Upper lobe of left lung (tissue), 4 donors: ENCODE results near the gene ZNF502.

Experiments used
- POLR2A ChIP-seq, 4 donors: fragments of 450-650 bp; IDR thresholded peaks; one replicate each; pipeline ENCODE4 v1.5.1; 2016 to 2017; ENCODE audit warnings: antibody characterized with exemption in 4 of 4, mild to moderate bottlenecking in 2 of 4
- POLR2AphosphoS5 ChIP-seq, 2 donors: sonication (generic); formaldehyde crosslinking; IDR thresholded peaks; one replicate each; pipeline ENCODE4 v1.5.1; 2017; ENCODE audit warnings: antibody characterized with exemption in 2 of 2
- TF ChIP-seq, protein P1 (sequence below), 6 experiments: fragments of 450-650 bp in 4 of 6; fragments of 200-600 bp in 2 of 6; sonication (generic) in 2 of 6; IDR thresholded peaks; one replicate each; pipeline ENCODE4 v1.5.1; 2016 to 2019; ENCODE audit warnings: antibody characterized with exemption in 6 of 6

DNA sequence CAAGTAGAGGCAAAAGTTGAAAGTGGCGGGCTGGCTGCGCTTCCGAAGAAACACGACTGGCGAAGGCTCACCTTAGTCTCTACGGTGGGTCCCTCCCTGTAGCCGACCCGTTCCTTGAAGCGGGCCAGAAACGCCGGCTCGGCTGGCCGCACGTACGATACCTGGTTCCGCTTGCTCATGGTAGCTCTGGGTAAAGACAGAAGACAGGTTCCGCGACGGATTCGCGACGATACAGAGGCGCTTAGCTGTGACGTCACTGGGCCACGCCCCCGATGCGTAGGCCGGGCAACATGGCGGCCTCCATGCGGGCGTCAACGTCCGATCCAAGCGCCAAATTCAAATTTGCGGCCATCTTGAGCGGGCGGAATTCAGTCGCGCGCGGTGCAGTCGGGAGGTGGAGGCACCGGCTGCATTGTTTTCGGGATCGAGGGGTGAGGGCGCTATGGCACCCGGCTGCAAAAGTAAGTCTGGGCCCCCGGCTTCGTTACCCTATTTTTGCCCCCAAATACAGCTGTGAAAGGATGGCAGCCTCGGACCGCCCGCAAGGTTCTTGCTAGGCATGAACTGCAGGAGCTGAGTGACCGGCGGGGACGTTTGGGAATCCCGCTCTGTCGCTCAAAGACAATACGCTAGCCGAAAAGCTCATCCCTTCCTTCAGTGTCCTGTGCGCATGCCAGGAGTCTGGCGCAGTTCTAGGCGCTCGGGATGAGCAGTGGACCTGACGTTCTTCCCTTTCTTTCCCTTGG is 49.1 kb downstream of the ZNF502 start, which contains the start of the genes KIAA1143 and KIF15:
- TF ChIP-seq, protein P1, sequence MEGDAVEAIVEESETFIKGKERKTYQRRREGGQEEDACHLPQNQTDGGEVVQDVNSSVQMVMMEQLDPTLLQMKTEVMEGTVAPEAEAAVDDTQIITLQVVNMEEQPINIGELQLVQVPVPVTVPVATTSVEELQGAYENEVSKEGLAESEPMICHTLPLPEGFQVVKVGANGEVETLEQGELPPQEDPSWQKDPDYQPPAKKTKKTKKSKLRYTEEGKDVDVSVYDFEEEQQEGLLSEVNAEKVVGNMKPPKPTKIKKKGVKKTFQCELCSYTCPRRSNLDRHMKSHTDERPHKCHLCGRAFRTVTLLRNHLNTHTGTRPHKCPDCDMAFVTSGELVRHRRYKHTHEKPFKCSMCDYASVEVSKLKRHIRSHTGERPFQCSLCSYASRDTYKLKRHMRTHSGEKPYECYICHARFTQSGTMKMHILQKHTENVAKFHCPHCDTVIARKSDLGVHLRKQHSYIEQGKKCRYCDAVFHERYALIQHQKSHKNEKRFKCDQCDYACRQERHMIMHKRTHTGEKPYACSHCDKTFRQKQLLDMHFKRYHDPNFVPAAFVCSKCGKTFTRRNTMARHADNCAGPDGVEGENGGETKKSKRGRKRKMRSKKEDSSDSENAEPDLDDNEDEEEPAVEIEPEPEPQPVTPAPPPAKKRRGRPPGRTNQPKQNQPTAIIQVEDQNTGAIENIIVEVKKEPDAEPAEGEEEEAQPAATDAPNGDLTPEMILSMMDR (IDR thresholded peaks at IDR 0.05), result peak in 3 of 6 experiments; percentile 9 to 38 (median 34)
- TF ChIP-seq POLR2AphosphoS5 (IDR thresholded peaks at IDR 0.05), result peak; percentile 95 to 97
- peak in 3 of 4 donors; percentile 51 to 76 (median 60) for TF ChIP-seq POLR2A (IDR thresholded peaks at IDR 0.05)
